GM18520 (cell line): ENCODE results near the gene FOXP1.
A peak's percentile ranks its signal among the peaks of the same experiment; 100 is the strongest.
"Not testable (repeated sequence)": the region's sequence is repeated elsewhere in the genome, so short reads cannot be mapped to it uniquely, and the experiment has no call there.

ENCODE experiments used
- ATAC-seq: cut with Tn5 transposase; IDR thresholded peaks from one replicate; pipeline ENCODE4 v1.9.1; 2021; ENCODE audit not compliant: unreplicated experiment

Gene FOXP1

GRCh38 chr3:71454512-71455403 lies 128.8 kb downstream of the FOXP1 start:
- no peak for ATAC-seq

GRCh38 chr3:71453822-71454511 lies 129.6 kb downstream of the FOXP1 start:
- no peak for ATAC-seq

DNA sequence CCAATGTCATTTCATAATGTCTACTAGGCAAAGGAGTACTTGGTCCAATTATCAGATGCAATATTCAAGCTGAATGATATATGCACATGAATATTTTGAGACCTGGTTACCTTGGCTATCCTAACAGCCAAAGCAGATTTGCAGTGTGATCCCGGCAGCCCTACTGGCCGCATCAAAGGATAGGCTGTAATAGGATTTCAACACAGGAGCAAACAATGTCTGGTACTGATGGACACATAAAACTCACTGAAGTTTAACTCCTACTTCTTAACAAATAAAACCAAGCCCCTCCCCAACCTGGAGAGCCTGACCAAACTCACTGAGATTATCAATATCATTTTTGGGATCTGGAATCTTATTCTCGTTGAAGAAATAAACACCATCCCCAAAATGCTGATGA lies 130.2 kb downstream of the FOXP1 start:
- ATAC-seq, result no peak

GRCh38 chr3:71451812-71452211 lies 131.7 kb downstream of the FOXP1 start:
- ATAC-seq, result no peak

DNA sequence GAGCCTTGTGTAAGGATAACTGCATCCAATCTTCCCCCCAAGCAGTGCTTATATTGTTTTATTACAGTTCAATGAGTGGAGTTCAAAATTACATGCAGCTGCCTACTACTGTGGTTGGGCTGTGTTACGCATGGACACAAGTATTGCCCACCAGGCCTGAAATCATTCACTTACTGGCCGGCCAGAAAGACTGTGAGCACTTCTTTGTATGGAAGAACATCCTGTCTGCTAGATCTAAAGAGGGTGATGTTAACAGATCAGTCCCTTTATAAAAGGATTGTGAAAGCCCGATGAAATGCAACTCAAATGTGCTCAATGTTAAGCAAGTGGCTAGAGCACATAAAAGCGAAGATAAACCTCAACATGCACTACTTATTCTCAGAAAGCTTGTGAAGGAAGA lies 132.5 kb downstream of the FOXP1 start:
- ATAC-seq, result no peak

- no peak for ATAC-seq
Observed at GRCh38 chr3:71450162-71450561, 133.4 kb downstream of the FOXP1 start.

DNA sequence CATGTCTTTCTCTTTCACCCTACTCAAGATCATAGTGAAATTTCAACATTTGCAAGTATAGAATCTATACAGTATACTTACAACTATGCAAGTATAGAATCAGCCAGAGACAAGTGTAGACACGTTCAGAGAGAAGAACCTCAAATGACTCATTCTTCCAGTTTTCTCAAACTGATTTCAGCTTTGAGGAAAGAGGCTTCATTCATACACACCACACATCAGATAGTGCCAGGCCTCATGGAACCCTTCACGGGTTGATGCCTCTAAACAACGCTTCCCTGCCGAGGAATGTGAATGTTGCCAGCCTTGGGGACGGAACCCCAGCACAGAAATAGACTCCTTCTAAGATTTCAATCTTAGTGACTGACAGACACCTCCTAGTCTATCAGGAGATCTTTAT lies 135.7 kb downstream of the FOXP1 start:
- no peak for ATAC-seq

DNA sequence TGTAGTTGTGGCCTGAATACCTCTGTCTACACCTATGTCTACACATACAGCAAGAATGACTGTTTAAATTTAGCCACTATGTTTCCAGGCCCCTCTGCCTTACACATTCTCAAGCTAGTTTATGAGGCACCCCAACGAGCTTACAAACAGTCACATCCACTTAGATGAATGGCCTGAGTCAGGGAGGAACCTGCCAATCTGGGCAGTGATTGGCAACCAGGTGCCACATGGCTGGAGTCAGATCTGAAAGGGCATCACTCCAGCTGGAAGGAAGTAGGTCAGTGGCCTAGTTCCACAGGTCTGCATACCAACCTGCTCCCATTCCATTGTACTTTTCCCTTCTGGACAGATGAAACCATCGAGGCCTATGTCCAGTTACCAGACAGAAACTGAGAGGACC lies 136.3 kb downstream of the FOXP1 start:
- no peak for ATAC-seq

GRCh38 chr3:71446734-71447133 lies 136.8 kb downstream of the FOXP1 start:
- no peak for ATAC-seq

GRCh38 chr3:71446260-71446659 lies 137.3 kb downstream of the FOXP1 start:
- ATAC-seq, result no peak

- no peak for ATAC-seq
Observed at GRCh38 chr3:71444861-71445259, 138.7 kb downstream of the FOXP1 start.

DNA sequence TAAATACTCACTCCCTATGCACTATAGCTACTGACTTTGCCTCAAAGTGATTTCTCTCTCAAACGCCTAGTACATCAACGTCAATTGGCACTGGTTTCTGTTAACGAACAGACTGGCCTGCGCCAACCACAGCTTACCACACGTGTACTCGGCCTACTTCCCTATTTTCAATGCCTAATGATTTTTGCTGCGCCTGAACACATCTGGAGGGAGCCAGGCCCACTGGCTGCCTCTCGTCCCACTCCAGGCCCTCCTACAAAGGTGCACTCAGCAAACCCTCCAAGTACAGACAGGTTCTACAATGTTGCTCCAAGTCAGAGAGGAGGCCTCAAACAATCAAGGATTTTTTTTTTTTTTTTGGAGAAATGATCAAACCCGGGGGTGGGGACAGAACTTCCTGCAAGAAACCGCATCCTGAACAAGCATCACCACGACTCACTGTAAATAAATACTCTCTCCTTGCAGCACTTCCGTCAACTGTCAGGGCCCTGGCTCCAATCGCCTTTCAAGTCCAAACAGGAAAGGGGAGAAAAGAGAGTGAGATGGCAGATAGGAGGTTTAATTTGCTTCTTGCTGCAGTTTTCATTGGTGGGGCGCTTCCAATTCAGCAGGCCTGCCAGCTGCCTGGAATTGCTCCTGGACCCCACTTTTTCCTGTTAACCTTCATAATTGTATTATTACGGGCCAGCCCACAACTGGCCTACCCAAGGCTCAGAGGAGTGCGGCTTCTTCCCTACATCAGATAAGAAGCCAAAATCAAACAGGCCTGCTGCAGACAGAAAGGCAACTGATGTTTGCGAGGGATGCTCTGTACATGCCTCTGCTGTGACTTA lies 139.3 kb downstream of the FOXP1 start:
- peak; percentile 77 for ATAC-seq

DNA sequence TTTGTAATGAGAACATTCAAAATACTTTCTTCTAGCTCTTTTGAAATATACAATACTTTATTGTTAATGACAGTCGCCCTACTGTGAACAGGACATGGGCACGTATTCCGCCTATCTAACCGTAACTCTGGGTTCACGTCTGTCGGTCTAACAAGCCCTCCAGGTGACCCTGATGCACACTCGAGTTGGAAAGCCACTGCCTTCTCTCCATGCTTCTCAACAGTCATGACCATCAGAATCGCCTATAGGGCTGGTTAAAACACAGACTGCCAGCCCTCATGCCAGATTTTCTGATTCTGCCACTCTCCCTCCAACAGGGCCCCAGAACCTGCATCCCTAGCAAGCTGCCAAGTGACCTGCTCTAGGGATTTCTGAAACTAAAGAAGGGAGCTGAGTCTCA lies 140.2 kb downstream of the FOXP1 start:
- ATAC-seq, result no peak

DNA sequence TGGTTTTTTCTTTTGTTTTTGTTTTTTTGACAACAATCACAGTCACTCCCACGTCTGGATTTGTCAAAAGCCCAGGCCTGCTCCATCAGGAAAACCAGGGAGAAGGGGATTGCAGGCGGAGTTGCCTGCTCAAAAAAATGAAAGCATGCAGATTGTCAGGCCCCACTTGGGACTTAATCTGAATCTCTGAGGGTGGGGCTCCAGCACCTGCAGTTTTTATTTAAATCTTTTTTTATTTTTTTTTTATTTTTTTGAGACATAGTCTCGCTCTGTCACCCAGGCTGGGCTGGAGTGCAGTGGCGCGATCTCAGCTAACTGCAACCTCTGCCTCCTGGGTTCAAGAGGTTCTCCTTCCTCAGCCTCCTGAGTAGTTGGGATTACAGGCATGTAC lies 140.9 kb downstream of the FOXP1 start:
- ATAC-seq, result no peak

DNA sequence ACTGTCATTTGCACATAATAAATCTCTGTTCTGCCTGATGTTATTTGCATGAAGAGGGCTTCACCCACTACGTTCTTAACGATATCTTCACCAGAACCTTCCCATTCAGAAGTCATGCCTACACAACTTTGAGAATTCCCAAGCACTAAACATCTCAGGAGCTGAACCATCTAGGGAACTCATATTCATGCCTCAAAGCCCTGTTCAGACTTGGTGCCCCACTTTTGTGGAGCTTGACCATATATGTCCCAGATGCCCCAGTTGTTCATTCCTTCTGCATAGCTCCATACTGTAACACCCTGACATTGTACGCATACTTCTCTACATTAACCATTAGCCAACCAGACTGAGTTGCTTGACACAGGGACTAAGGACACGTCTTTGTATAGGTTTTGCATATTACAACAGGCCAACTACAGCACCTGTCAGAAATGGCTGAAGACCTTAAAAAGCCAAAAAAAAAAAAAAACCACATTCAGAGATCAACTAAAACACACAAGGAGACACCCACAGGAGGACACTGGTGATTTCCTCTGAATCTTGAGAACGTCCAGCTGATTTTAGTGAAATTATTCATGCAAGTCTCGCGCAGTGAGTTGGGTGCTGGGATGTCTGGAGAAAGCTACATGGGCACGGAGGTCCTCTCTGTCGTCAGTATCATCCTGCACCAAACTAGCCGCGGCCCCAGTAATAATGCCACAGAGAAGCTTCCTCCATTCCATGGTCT lies 141.4 kb downstream of the FOXP1 start:
- ATAC-seq, result no peak

GRCh38 chr3:71441217-71441924 lies 142.2 kb downstream of the FOXP1 start:
- ATAC-seq, result no peak

DNA sequence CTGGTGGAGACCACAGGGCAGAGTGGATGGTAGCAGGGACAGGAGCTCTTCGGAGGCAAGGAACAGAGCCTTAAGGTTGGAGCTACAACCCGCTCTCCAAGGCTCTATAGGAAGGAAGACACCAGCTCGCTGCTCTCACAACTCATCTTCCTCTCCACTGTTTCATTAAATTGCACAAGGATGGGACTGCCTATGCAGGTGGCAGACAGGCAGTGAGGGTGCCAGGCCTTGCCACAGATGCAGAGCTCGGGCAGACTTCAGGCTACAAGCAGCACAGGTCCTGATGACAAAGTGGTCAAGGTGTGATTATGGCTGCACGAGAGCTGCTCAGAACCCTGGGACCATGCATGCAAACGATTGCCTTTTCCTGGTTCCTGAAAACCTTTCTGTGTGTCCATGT lies 144.6 kb downstream of the FOXP1 start:
- no peak for ATAC-seq

- ATAC-seq, result no peak
Observed at GRCh38 chr3:71438071-71438685, 145.3 kb downstream of the FOXP1 start.

DNA sequence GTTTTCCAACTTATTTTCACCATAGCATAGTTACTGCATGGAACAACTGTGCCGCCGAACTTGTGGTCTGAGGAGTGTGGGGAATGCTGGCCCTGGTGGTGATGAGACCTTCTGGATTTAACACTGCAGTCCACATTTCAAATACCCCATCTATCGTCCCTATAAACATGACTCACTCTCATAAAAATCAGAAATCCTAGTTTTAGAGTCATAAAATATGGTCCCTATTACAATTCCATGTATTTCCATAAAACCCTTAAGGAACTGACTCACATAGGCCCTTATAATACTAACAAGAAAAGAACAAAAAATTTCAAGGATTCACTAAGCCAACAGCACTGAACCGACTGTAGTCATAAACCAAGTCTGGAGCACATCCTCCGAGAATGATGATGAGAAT lies 147.2 kb downstream of the FOXP1 start:
- ATAC-seq, result no peak

DNA sequence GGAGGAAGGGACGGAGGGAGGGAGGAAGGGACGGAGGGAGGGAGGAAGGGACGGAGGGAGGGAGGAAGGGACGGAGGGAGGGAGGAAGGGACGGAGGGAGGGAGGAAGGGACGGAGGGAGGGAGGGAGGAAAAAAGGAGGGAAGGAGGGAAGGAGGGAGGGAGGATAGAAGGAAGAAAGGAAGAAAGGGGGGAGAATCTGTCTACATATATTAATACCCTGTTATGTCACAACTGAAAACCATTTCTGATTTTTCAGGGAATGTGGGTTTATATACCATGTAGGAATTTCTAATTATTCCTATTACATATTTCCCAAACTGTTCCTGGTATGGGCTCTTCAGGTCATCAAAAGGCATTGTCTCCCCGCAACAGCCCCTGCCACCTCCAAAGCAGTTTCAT lies 147.7 kb downstream of the FOXP1 start:
- not testable (repeated sequence) for ATAC-seq
